ENCODE measurements around the gene KIFC1. TPM values are rescaled to one million over a fixed set of nuclear protein-coding genes. Genes with fewer than 3 reads are reported as not detected.

The KIFC1 gene
- total and polyA plus RNA-seq, 9 of the 15 experiments (the other 6 are each of a cell fraction or from before 2014, with no cell fraction given), result 1.3 to 95.2 (median 76.9) TPM

- TF ChIP-seq IRF9 (tag; IDR thresholded peaks at IDR 0.05) (no peak), ZNF764 (CRISPR knock-in tag; IDR thresholded peaks at IDR 0.05; ENCODE audit: low read depth) (no peak), STAT5A (IDR thresholded peaks at IDR 0.05; ENCODE audit: borderline replicate concordance, low read length) (no peak), BCLAF1 (IDR thresholded peaks at IDR 0.05; ENCODE audit: borderline replicate concordance in 1 of 2, control insufficient read depth in 1 of 2, low read depth in 2 of 2, low read length in 1 of 2) (0 out of 4 replicates have a peak, but pooled peaks of 1 of the 2 experiments have one; percentile 67), DPF2 (IDR thresholded peaks at IDR 0.05) (no peak; the same call in none of the 2 replicates), PHTF2 (CRISPR knock-in tag; IDR thresholded peaks at IDR 0.05) (0 out of 2 replicates have a peak, but pooled peaks have one; percentile 5), TARDBP (IDR thresholded peaks at IDR 0.05) (peak; percentile 77; the same call in 1 of the 2 replicates), CAMTA2 (CRISPR knock-in tag; conservative IDR thresholded peaks at IDR 0.05) (peak; percentile 96), FOXP4 (CRISPR knock-in tag; IDR thresholded peaks at IDR 0.05; ENCODE audit: borderline replicate concordance) (no peak), ZNF324 (CRISPR knock-in tag; IDR thresholded peaks at IDR 0.05) (no peak), STAT6 (CRISPR knock-in tag; IDR thresholded peaks at IDR 0.05) (peak; percentile 69; the same call in 1 of the 2 replicates), SMARCC2 (IDR thresholded peaks at IDR 0.05; ENCODE audit: low read depth) (no peak)
Measured at GRCh38 chr6:33410050-33410710, 18.6 kb downstream of the KIFC1 start (continued).
